H1 (cell line): Measurements from ENCODE around the gene PITX3. TPM values are rescaled to one million over a fixed set of nuclear protein-coding genes. Genes with fewer than 3 reads are reported as not detected.

ENCODE experiments used
- ASH2L ChIP-seq: fragments of 200-600, 300-600 bp; sonication (generic); IDR thresholded peaks from one replicate; pipeline ENCODE4 v1.7.1; 2017; ENCODE audit warnings: low read length
- BCL11A ChIP-seq, 2 experiments: IDR thresholded peaks; one replicate each; pipeline ENCODE4 v1.6.1; 2011; ENCODE audit warnings: low read depth in 2 of 2, low read length in 2 of 2, mild to moderate bottlenecking in 2 of 2
- BRCA1 ChIP-seq: IDR thresholded peaks from 2 replicates; pipeline ENCODE4 v1.6.1; 2012; ENCODE audit warnings: low read depth, low read length, improper control_type of control experiment
- CTCF ChIP-seq, 3 experiments: IDR thresholded peaks; 1 replicate in 2 of 3; 2 replicates in 1 of 3; pipeline versions ENCODE4 v1.5.1 to v1.6.1; 2011; ENCODE audit warnings: low read length in 3 of 3, mild to moderate bottlenecking in 3 of 3, inconsistent platforms in 2 of 3, low read depth in 1 of 3, moderate library complexity in 1 of 3; ENCODE audit not compliant: insufficient read depth in 1 of 3; ENCODE audit errors: control extremely low read depth in 1 of 3
- KDM4A ChIP-seq: IDR thresholded peaks from one replicate; pipeline ENCODE4 v1.7.1; 2012; ENCODE audit warnings: low read depth, mild to moderate bottlenecking, moderate library complexity, low read length, inconsistent platforms; ENCODE audit not compliant: severe bottlenecking
- MAX ChIP-seq: IDR thresholded peaks from 2 replicates; pipeline ENCODE4 v1.6.1; 2012; ENCODE audit warnings: inconsistent platforms
- PHF8 ChIP-seq: fragments of 200-600 bp; sonication (generic); conservative IDR thresholded peaks from 2 replicates; pipeline ENCODE4 v1.7.1; 2012; ENCODE audit warnings: low read depth, mild to moderate bottlenecking, inconsistent platforms, low read length, moderate library complexity
- RFX5 ChIP-seq: IDR thresholded peaks from 2 replicates; pipeline ENCODE4 v1.6.1; 2011; ENCODE audit warnings: low read depth, low read length, improper control_type of control experiment, borderline replicate concordance
- SAP30 ChIP-seq: fragments of 300-600 bp; sonication (generic); IDR thresholded peaks from 2 replicates; pipeline ENCODE4 v1.7.1; 2012; ENCODE audit warnings: low read length, moderate library complexity, mild to moderate bottlenecking, inconsistent platforms; ENCODE audit not compliant: insufficient read depth, insufficient replicate concordance
- SP4 ChIP-seq: IDR thresholded peaks from 2 replicates; pipeline ENCODE4 v1.6.1; 2012; ENCODE audit warnings: low read length, inconsistent platforms
- TBP ChIP-seq: IDR thresholded peaks from 2 replicates; pipeline ENCODE4 v1.6.1; 2011; ENCODE audit warnings: low read depth, low read length, improper control_type of control experiment
- polyA plus RNA-seq, 7 experiments: library from polyadenylated mRNA; depleted of rRNA in 3 of 7; stranded (reverse) in 5 of 7; unstranded in 2 of 7; fragments of >200 nt in 5 of 7; fragments of 200-250 nt in 2 of 7; gene quantifications; 1 replicate in 5 of 7; 2 replicates in 1 of 7; 4 replicates in 1 of 7; pipeline versions ENCODE4 v1.2.1 to v1.2.3, GENCODE V29; 2011 to 2013; ENCODE audit warnings: missing spikeins in 2 of 7, mixed read lengths in 2 of 7
- total RNA-seq: library from RNA; stranded (reverse); fragmentation: NEBNext Ultra II Directional; extraction: Animal tissue kit (Norgen Biotek cat#: 25700); gene quantifications from 2 replicates; pipeline ENCODE4 v1.2.1, GENCODE V29; 2021

PITX3 gene
- total and polyA plus RNA-seq, 2 of the 8 experiments (the other 6 are each of a cell fraction or from before 2014, with no cell fraction given) = 0.18 to 0.41 TPM

GRCh38 chr10:102245082-102245931, 4.0 kb upstream of the PITX3 start, which contains the start of gene GBF1 (continued):
- TF ChIP-seq CTCF (IDR thresholded peaks at IDR 0.05; ENCODE audit: control extremely low read depth in 1 of 3, insufficient read depth in 1 of 3, low read depth in 1 of 3, low read length in 3 of 3) (no peak), RFX5 (peak; percentile 71), TBP (peak; percentile 89), ASH2L (peak; percentile 85), BRCA1 (0 out of 2 replicates have a peak, but pooled peaks have one; percentile 5), SAP30 (peak; percentile 98), SP4 (0 out of 2 replicates have a peak, but pooled peaks have one; percentile 28), BCL11A (IDR thresholded peaks at IDR 0.05; ENCODE audit: low read depth in 2 of 2, low read length in 2 of 2) (no peak), MAX (no peak), PHF8 (peak; percentile 88), KDM4A (peak; percentile 94)
